HG03039 (cell line): ENCODE measurements around the gene AFDN.
"Not testable (repeated sequence)": the region's sequence is repeated elsewhere in the genome, so short reads cannot be mapped to it uniquely, and the experiment has no call there.

ENCODE experiments used
- ATAC-seq: cut with Tn5 transposase; IDR thresholded peaks from one replicate; pipeline ENCODE4 v1.9.1; 2021; ENCODE audit warnings: mild to moderate bottlenecking, moderate library complexity; ENCODE audit not compliant: unreplicated experiment

The AFDN gene

GRCh38 chr6:167990016-167990945 lies 163.6 kb downstream of the AFDN start:
- no peak for ATAC-seq

- ATAC-seq, result no peak
Observed at GRCh38 chr6:167993169-167993568, 166.5 kb downstream of the AFDN start.

- no peak for ATAC-seq
Observed at GRCh38 chr6:167993831-167994230, 167.1 kb downstream of the AFDN start.

- no peak for ATAC-seq
Observed at GRCh38 chr6:167995302-167995701, 168.6 kb downstream of the AFDN start.

GRCh38 chr6:167995731-167996151 lies 169.0 kb downstream of the AFDN start:
- ATAC-seq, result no peak

- no peak for ATAC-seq
Observed at GRCh38 chr6:167996424-167997199, 169.9 kb downstream of the AFDN start.

GRCh38 chr6:167997642-167998041 lies 170.9 kb downstream of the AFDN start, which contains the start of gene KIF25:
KIF25 (plus strand) TSS chr6:167997671; CDS start chr6:168029586, 31,915 bp downstream.
- ATAC-seq, result no peak

- no peak for ATAC-seq
Observed at GRCh38 chr6:167998215-167998614, 171.5 kb downstream of the AFDN start.

- ATAC-seq, result no peak
Observed at GRCh38 chr6:168000198-168001028, 173.7 kb downstream of the AFDN start.

- ATAC-seq, result no peak
Observed at GRCh38 chr6:168001029-168001332, 174.3 kb downstream of the AFDN start.

- not testable (repeated sequence) for ATAC-seq
Observed at GRCh38 chr6:168001514-168001913, 174.8 kb downstream of the AFDN start.

GRCh38 chr6:168002804-168003203 lies 176.1 kb downstream of the AFDN start:
- ATAC-seq, result no peak

GRCh38 chr6:168004023-168004422 lies 177.3 kb downstream of the AFDN start:
- no peak for ATAC-seq

- ATAC-seq, result no peak
Observed at GRCh38 chr6:168004945-168005344, 178.2 kb downstream of the AFDN start.

GRCh38 chr6:168005796-168006195 lies 179.1 kb downstream of the AFDN start:
- ATAC-seq, result no peak

GRCh38 chr6:168007592-168008338 lies 181.1 kb downstream of the AFDN start:
- no peak for ATAC-seq

GRCh38 chr6:168009331-168009730 lies 182.6 kb downstream of the AFDN start:
- ATAC-seq, result no peak

- ATAC-seq, result no peak
Observed at GRCh38 chr6:168011291-168011690, 184.6 kb downstream of the AFDN start.

- no peak for ATAC-seq
Observed at GRCh38 chr6:168012431-168013249, 185.9 kb downstream of the AFDN start.
